Panc1 (cell line): ENCODE measurements around the gene B3GALT5. TPM values are rescaled to one million over a fixed set of nuclear protein-coding genes. Genes with fewer than 3 reads are reported as not detected.

ENCODE experiments used
- ATAC-seq: fragments of 200-7000 bp; cut with Tn5 transposase; 2 replicates; pipeline ENCODE4 v1.9.1; 2020; ENCODE audit warnings: mild to moderate bottlenecking, moderate library complexity
- BruUV-seq: library from RNA; stranded (reverse); fragments of 400-500 nt; replicated peaks from 2 replicates; lab custom pipeline; 2021; lab: Mats Ljungman, UMichigan
- CTCF ChIA-PET: fragments of 300-600 bp; sonication (Branson Sonifier 250); formaldehyde crosslinking; loops from one replicate; lab custom pipeline; 2022; ENCODE audit warnings: antibody characterized with exemption; lab: Charles Lee
- POLR2A ChIA-PET: fragments of 300-600 bp; sonication (Branson Sonifier 250); formaldehyde crosslinking; loops from one replicate; lab custom pipeline; 2022; ENCODE audit warnings: antibody characterized with exemption; lab: Charles Lee
- DNase-seq: peaks from one replicate; pipeline ENCODE4 v3.0.0-alpha.2; 2010; ENCODE audit warnings: low read depth, low spot score
- H3K27ac ChIP-seq: 2 replicates; pipeline ENCODE4 v1.5.1; 2011; ENCODE audit warnings: mild to moderate bottlenecking, low read length, inconsistent platforms
- H3K27me3 ChIP-seq: fragments of 200-500 bp; sonication (Bioruptor generic); 2 replicates; pipeline ENCODE4 v1.6.0; 2014; ENCODE audit warnings: low read length, inconsistent platforms; ENCODE audit not compliant: control insufficient read depth, insufficient read depth
- H3K36me3 ChIP-seq: fragments of 200-500 bp; sonication (Bioruptor generic); 2 replicates; pipeline ENCODE4 v1.5.1; 2014; ENCODE audit warnings: inconsistent platforms, mild to moderate bottlenecking, low read length, moderate library complexity; ENCODE audit not compliant: control insufficient read depth, insufficient read depth
- H3K4me1 ChIP-seq: 2 replicates; pipeline ENCODE4 v1.5.1; 2011; ENCODE audit warnings: inconsistent platforms, mild to moderate bottlenecking, low read length, moderate library complexity; ENCODE audit not compliant: control insufficient read depth, insufficient read depth
- H3K4me3 ChIP-seq, 2 experiments: 2 replicates each; pipeline ENCODE4 v1.5.1; 2011 to 2012; ENCODE audit warnings: low read depth in 2 of 2, low read length in 2 of 2, mild to moderate bottlenecking in 2 of 2, inconsistent platforms in 1 of 2, moderate library complexity in 1 of 2
- H3K9me3 ChIP-seq: fragments of 200-500 bp; sonication (Bioruptor generic); 2 replicates; pipeline ENCODE4 v1.5.1; 2014; ENCODE audit warnings: low read depth, mild to moderate bottlenecking, inconsistent platforms, low read length, moderate library complexity; ENCODE audit not compliant: control insufficient read depth, insufficient read depth
- CTCF ChIP-seq: fragments of 450-650 bp; IDR thresholded peaks from 2 replicates; pipeline ENCODE4 v1.5.1; 2017; ENCODE audit warnings: mild to moderate bottlenecking
- POLR2AphosphoS5 ChIP-seq: IDR thresholded peaks from 2 replicates; pipeline ENCODE4 v1.6.1; 2012; ENCODE audit warnings: mild to moderate bottlenecking, low read depth, low read length, moderate library complexity
- REST ChIP-seq, 2 experiments: IDR thresholded peaks; 2 replicates each; pipeline ENCODE4 v1.6.1; 2011 to 2012; ENCODE audit warnings: low read depth in 2 of 2, control low read depth in 1 of 2, low read length in 1 of 2, mild to moderate bottlenecking in 1 of 2, moderate library complexity in 1 of 2; ENCODE audit not compliant: insufficient read depth in 1 of 2
- SIN3A ChIP-seq: IDR thresholded peaks from 2 replicates; pipeline ENCODE4 v1.6.1; 2012; ENCODE audit warnings: low read depth, mild to moderate bottlenecking, low read length, moderate library complexity, borderline replicate concordance; ENCODE audit not compliant: insufficient read depth
- TCF7L2 ChIP-seq: IDR thresholded peaks from 2 replicates; pipeline ENCODE4 v1.6.1; 2011; ENCODE audit warnings: mild to moderate bottlenecking, low read depth, low read length, inconsistent platforms
- in situ Hi-C: cut with HindIII; loops from 2 replicates; pipeline ENCODE4 v1.10.0; 2016; ENCODE audit warnings: low sequenced_read_pairs, low pct_unique_long_range_greater_than_20kb
- intact Hi-C: fragments of 100-400 bp; cut with micrococcal nuclease; formaldehyde crosslinking; loops from one replicate; pipeline ENCODE4 v1.10.0; 2022; ENCODE audit not compliant: unreplicated experiment
- total RNA-seq: library from RNA; stranded (reverse); gene quantifications from one replicate; pipeline ENCODE4 v1.2.1, GENCODE V29; 2021; ENCODE audit not compliant: unreplicated experiment

Gene B3GALT5
- total RNA-seq, 1 experiment from 2014 or later: 0.10 TPM

- in situ Hi-C loops: no loop called here
- DNase-seq (no peak), ATAC-seq (no peak)
- H3K4me3 ChIP-seq: no peak overlapping the region
- CTCF ChIA-PET: no interaction called here
- no peak for TF ChIP-seq POLR2AphosphoS5
- TF ChIP-seq CTCF: no peak
- TF ChIP-seq SIN3A: no peak
- TF ChIP-seq REST (IDR thresholded peaks at IDR 0.05; ENCODE audit: insufficient read depth in 1 of 2, low read depth in 2 of 2, low read length in 1 of 2): no peak
- no peak for TF ChIP-seq TCF7L2
- H3K27me3 ChIP-seq: no peaks in the 10 kb centered on the region; the same call in 1 of the 2 replicates
- H3K9me3 ChIP-seq: no peaks in the 10 kb centered on the region
- no peak overlapping the region for H3K27ac ChIP-seq
- POLR2A ChIA-PET: no interaction called here
- no peaks in the 10 kb centered on the region for H3K4me1 ChIP-seq
- no TSS peak for BruUV-seq
- H3K36me3 ChIP-seq: no peaks in the 10 kb centered on the region
- intact Hi-C loops: no loop called here
These were observed 54.1 kb downstream of the B3GALT5 start for GRCh38 chr21:39666681-39667315.

GRCh38 chr21:39667353-39667891 lies 54.7 kb downstream of the B3GALT5 start:
- no peak overlapping the region for H3K27ac ChIP-seq
- H3K4me3 ChIP-seq: no peak overlapping the region
- no peaks in the 10 kb centered on the region for H3K4me1 ChIP-seq
- TF ChIP-seq SIN3A (no peak), REST (IDR thresholded peaks at IDR 0.05; ENCODE audit: insufficient read depth in 1 of 2, low read depth in 2 of 2, low read length in 1 of 2) (no peak), CTCF (no peak), POLR2AphosphoS5 (no peak), TCF7L2 (no peak)
- DNase-seq (no peak), ATAC-seq (no peak)
- H3K27me3 ChIP-seq: no peaks in the 10 kb centered on the region; the same call in 1 of the 2 replicates
- intact Hi-C loops: no loop called here
- in situ Hi-C loops: no loop called here
- H3K9me3 ChIP-seq: no peaks in the 10 kb centered on the region
- CTCF ChIA-PET: no interaction called here
- no peaks in the 10 kb centered on the region for H3K36me3 ChIP-seq
- POLR2A ChIA-PET: no interaction called here
- no TSS peak for BruUV-seq
